GM21737 (cell line): ENCODE results near the gene MT1H.
A peak's percentile ranks its signal among the peaks of the same experiment; 100 is the strongest.
"Not testable (repeated sequence)": the region's sequence is repeated elsewhere in the genome, so short reads cannot be mapped to it uniquely, and the experiment has no call there.

Experiments
- ATAC-seq: cut with Tn5 transposase; IDR thresholded peaks from one replicate; pipeline ENCODE4 v1.9.1; 2021; ENCODE audit warnings: mild to moderate bottlenecking, moderate library complexity; ENCODE audit not compliant: unreplicated experiment

Gene MT1H

DNA sequence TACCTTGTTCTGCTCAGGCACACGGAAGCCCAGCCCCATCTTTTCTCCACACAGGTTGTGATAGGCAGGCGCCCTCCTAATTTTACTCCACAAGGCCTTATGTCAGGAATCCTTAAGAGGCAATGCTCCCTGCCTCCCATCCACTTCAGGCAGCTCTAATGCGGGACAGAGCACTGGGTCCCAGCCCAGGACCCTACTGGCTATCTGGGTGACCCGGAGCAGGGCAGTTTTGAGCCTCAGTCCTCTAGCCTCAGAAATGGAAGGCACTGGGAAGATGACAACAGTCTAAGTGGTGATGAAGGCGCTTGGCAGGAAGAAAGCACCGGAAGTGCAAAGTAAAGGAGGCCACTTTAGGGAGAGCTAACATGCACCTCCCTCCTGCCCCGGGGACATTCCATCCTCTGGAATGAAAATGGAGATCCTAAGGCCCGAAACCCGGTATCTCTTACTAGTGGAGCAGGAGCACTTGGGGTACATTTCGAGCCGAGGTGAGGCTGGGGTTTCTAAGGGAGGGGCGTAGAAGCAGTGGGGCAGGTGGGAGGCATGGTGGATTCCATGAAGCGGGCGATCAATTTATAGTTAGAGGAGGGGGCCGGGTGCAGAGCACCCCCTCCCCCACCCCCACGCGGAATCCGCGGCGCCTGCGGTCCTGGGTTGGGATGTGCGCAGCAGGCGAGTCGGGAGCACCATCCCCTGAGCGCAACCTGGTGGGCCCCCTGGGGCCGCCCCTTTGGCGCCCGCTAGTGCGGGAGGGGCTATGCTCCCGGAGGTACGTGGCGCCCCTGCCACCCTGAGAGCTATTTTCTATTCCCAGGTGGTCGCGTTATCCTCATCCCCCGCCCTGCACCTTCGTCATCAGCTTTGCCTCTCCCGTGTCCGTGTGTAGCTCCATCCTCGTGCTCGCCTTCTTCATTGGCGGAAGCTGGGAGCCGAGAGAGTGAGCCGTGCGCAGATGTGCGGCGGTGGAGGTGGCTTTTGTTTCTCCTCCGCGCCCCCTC is 7.0 kb upstream of the MT1H start:
- ATAC-seq, result no peak

DNA sequence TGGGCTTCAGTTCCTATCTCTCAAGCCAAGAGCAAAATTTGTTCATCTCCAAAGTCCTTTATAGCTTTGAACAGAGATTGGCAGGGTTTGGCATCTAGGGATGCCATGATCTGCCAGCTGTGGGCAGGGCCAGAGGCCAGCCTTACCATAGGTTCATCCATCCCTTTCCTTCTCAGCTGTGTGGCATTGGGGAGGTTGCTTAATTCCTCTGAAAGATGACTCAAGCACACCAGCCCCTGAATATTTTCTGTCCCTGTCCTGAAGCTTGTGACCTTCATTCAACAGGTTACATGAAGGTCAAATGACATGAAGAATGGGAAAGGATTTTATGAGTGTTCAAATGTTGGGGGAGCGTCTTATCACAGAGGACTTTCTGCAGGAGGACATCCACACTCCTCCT is 5.1 kb upstream of the MT1H start:
- no peak for ATAC-seq

GRCh38 chr16:56665286-56666261 is 4.0 kb upstream of the MT1H start:
- not testable (repeated sequence) for ATAC-seq

DNA sequence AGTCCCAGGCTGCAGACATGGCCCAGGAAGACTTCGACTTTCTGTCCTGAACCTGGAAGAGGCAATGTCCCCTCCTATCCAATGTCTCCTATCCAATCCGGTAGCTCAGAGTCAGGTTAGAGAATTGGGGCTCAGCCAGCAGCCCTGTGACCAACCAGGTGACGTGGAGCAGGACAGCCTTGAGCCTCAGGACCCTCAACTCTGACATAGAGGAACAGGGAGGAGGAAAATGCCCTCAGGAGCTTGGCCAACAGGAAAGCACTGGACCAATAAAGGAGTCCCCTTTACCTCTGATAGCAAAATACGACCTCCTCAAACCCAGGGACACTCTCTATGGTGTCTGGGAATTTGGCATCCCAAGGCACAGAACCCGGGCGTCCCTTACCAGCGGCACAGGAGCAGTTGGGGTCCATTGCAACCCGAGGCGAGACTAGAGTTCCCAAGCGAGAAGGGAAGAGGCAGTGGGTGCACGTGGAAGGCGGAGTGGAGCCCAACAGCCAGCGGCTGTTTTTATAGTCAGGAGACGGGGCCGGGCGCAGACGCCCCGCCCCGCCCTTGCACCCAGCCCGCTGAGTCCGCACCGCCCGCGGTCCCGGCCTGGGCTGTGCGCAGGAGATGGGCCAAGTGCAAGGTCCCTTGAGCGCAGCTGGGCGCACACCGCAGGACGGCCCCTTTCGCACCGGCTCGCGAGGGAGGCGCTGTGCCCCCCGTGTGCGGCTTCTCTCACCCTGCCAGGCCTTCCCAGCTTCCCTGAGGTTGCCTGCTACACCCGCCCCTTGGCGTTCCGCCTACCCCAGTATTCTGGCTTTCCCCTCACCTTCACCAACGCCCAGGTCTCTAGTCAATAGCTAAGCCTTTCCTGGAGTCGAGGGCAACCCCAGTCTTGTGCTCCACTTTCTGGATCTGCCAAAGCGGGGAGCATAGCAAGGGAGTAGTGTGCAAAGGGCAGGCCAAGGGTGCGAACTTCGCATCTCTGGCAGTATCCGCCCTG is 1.7 kb upstream of the MT1H start, which contains the start of gene MT1G:
Gene MT1G (minus strand): TSS at position 485 of the 991 bp plus-strand sequence. CDS start 72 bp downstream, at position 413.
- no peak for ATAC-seq

DNA sequence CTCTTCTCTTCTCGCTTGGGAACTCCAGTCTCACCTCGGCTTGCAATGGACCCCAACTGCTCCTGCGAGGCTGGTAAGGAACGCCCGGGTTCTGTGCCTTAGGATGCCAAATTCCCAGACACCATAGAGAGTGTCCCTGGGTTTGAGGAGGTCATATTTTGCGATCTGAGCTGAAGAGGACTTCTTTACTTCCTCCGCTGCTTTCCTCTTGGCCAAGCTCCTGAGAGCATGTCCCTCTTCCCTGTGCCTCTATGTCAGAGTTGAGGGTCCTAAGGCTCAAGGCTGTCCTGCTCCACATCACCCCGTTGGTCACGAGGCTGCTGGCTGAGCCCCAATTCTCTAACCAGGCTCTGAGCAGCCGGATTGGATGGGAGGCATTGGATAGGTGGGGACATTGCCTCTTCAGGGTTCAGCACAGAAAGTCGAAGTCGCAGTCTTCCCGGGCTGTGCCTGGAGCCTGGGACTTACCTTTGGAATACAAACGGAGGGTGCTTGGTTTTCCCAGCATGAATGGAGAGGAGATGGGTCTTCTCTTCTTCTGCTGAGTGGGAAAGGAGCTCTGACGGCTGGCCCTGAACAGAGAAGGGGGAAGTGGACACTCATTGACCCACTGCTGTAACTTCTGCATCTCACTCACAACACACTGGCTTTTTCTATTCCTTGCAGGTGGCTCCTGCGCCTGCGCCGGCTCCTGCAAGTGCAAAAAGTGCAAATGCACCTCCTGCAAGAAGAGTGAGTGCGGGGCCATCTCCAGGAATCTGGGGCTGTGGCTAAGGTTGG is 416 bp downstream of the MT1H start:
- ATAC-seq, result no peak

DNA sequence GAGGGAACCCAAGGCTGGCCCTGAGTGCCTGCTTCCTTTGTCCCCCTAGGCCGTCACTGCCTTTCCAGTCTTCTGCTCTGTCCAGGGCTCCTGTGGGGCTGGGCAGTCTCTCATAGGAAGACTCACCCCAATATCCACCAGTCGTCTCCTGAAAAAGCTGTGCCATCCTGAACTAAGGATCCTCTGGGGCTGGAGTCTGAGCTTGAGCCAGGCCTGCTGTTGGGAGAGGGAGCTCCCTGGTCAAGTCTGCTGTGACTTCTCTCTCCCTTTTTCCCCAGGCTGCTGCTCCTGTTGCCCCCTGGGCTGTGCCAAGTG is 963 bp downstream of the MT1H start:
- no peak for ATAC-seq

GRCh38 chr16:56671691-56672090 is 2.1 kb downstream of the MT1H start:
- ATAC-seq, result not testable (repeated sequence)

DNA sequence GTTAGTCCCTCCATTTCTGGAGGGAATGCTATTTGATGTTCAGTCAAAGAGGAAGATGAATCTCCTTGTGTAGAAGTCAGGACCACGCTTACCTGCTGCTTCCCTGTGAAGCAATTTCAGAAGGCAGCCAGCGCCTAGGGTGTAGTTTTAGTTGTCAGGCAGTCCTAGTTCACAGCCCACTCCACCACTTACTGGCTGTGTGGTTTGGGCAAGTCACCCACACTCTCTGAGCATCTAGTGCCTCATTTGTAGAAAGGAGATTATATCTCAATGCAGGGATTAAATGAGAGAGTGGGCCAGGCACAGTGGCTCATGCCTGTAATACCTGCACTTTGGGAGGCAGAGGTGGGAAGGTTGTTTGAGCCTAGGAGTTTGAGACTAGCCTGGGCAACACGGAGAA is 2.6 kb downstream of the MT1H start:
- ATAC-seq, result not testable (repeated sequence)

GRCh38 chr16:56672761-56673536 is 3.3 kb downstream of the MT1H start:
- no peak for ATAC-seq

DNA sequence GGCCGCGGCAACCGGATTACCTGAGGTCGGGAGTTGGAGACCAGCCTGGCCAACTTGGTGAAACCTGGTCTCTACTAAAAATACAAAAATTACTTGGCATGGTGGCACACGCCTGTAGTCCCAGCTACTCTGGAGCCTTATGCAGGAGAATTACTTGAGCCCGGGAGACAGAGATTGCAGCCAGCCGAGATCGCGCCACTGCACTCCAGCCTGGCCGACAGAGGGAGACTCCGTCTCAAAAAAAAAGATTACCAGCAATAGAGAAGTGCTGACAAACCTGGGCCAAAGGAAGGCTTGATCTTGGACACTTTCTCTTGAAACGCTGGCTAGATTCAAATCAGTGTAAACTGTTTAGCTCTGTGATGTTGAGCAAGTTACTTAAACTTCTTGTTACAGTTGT is 4.3 kb downstream of the MT1H start:
- ATAC-seq, result no peak

- ATAC-seq, result not testable (repeated sequence)
Measured at GRCh38 chr16:56674570-56674969, 5.0 kb downstream of the MT1H start.

DNA sequence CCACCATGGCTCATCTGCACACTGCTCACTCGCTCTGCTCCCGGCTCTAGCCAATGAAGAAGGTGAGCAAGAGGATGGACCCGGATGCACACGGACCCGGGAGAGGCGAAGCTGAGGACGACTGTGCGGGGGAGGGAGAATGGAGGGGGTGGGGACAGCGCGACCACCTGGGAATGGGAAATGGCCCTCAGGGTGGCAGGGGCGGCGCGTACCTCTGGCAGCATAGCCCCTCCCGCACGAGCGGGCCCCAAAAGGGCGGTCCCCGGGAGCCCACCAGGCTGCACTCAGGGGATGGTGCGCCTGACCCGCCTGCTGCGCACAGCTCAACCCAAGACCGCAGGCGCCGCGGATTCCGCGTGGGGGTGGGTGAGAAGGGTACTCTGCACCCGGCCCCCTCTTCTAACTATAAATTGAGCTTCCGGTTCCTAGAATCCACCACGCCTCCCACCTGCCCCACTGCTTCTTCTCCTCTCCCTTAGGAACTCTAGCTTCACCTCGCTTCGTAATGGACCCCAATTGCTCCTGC is 6.1 kb downstream of the MT1H start:
- ATAC-seq, result no peak

DNA sequence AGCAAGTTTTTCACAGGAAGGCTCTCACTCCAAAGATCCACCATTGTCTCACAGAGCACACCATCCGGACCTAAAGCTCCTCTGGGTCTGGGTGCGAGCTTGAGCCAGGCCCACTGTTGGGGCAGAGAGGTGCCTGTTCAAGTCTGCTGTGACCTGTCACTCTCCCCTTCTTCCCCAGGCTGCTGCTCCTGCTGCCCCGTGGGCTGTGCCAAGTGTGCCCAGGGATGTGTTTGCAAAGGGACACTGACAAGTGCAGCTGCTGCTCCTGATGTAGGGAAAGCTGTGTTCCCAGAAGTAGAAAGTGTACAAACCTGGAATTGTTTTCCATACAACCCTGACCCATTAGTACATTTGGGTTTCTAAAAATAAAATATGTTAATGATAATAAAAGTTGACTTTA is 7.9 kb downstream of the MT1H start:
- no peak for ATAC-seq

GRCh38 chr16:56679078-56679730 is 9.6 kb downstream of the MT1H start:
- ATAC-seq, result no peak

DNA sequence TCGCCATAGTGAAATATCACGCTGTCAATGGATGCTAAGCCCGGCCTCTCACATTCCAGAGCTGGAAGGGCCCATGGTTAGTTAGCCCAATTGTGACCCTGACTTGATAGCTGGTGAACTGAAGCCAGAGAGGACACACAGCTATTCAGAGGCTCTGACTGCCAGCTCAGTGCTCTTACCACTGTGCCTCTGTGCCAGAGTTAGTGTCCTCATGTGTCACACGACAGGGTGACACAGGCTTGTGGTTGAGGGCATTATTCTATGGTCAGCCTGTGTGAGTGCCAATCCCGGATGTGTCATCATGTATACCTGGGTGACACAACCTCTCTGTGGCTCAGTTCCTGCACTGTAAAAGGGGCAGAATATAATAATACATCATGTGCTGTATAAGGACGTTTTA is 10.2 kb downstream of the MT1H start:
- no peak for ATAC-seq

DNA sequence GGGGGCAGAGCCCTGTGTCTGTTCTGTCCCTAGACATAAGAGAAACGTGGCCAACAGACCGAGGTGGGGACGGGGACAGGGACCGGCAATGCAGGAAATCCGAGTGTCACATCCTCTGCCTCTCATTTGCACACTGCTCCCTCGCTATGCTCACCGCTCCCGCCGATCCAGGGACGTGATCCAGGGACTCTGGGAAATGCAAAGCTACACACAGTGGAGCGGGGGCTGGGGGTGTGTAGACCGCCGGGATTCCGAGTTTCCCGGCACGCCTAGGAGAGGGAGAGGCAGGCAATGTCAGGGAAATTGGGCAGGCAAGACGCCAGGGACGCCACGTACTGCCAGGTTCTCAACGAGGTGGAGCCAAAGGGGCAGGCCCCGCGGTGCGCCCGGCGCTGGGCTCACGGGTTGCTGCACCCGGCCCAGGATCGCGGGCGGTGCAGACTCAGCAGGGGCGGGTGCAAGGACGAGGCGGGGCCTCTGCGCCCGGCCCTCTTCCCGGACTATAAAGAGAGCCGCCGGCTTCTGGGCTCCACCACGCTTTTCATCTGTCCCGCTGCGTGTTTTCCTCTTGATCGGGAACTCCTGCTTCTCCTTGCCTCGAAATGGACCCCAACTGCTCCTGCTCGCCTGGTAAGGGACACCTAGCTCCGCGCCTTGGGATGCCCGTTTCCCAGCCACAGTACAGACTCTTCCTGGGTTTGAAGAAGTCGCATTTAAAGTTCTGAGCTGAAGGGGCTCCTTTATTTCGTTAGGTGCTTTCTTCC is 12.5 kb downstream of the MT1H start, which contains the start of gene MT1X:
Gene MT1X (plus strand): TSS at position 532 of the 764 bp plus-strand sequence. CDS start 71 bp downstream, at position 603.
- peak; percentile 97 for ATAC-seq
